ENCODE measurements around the gene CD19. TPM values are rescaled to one million over a fixed set of nuclear protein-coding genes. Genes with fewer than 3 reads are reported as not detected.

CD19 gene
- not detected in 2 replicates for polyA plus RNA-seq

GRCh38 chr16:28931801-28932225 lies at the start of gene CD19:
CD19 (plus strand) TSS chr16:28931971; CDS start chr16:28932001, 30 bp downstream.

GRCh38 chr16:28924762-28925385 lies 6.9 kb upstream of the CD19 start, which contains the start of gene RABEP2:
RABEP2 (minus strand) TSS chr16:28925238; CDS start chr16:28925163, 75 bp downstream.

GRCh38 chr16:28950648-28951409 lies 19.1 kb downstream of the CD19 start, which contains the start of gene NFATC2IP:
NFATC2IP (plus strand) TSS chr16:28950937; CDS start chr16:28951012, 75 bp downstream.

GRCh38 chr16:28974437-28975157 lies 42.8 kb downstream of the CD19 start, which contains the start of gene SPNS1:
SPNS1 (plus strand) TSS chr16:28974778; CDS start chr16:28975152, 374 bp downstream.

GRCh38 chr16:28984619-28985135 lies 52.9 kb downstream of the CD19 start, which contains the start of gene LAT:
LAT (plus strand) TSS chr16:28985052; CDS start chr16:28985418, 366 bp downstream.

Other genes with a start within 250 kb of the CD19 start
- gene EIF3C, start 220.5 kb upstream of the CD19 start, polyA plus RNA-seq, result 255 and 303 TPM in 2 replicates
- 1.6 TPM in 1 of 2 replicates, not detected in the other for gene NPIPB9, start 180.2 kb upstream of the CD19 start, polyA plus RNA-seq
- 7.1 and 12.1 TPM in 2 replicates for gene ATXN2L, start 109.0 kb upstream of the CD19 start, polyA plus RNA-seq
- gene TUFM, start 85.6 kb upstream of the CD19 start, polyA plus RNA-seq, result 84.1 and 84.6 TPM in 2 replicates
- gene SH2B1, start 68.1 kb upstream of the CD19 start, polyA plus RNA-seq, result 3.7 and 4.5 TPM in 2 replicates
- 0.52 TPM in 1 of 2 replicates, not detected in the other for gene ATP2A1, start 53.5 kb upstream of the CD19 start, polyA plus RNA-seq
- 0.43 and 0.49 TPM in 2 replicates for gene RABEP2, start 6.7 kb upstream of the CD19 start, polyA plus RNA-seq
- gene NFATC2IP, start 19.0 kb downstream of the CD19 start, polyA plus RNA-seq, result 5.0 and 6.6 TPM in 2 replicates
- gene SPNS1, start 42.8 kb downstream of the CD19 start, polyA plus RNA-seq, result 2.4 and 2.6 TPM in 2 replicates
- gene LAT, start 53.1 kb downstream of the CD19 start, polyA plus RNA-seq, result 4.9 TPM in 1 of 2 replicates, not detected in the other

Data from Purkinje cell (primary cell).